AG20443 (cell line): ENCODE measurements around the gene ABAT.
"Not testable (repeated sequence)": the region's sequence is repeated elsewhere in the genome, so short reads cannot be mapped to it uniquely, and the experiment has no call there.

Experiments used
- DNase-seq: peaks from one replicate; pipeline ENCODE4 v3.0.0; 2012; ENCODE audit warnings: low spot score, mixed read lengths

ABAT gene

GRCh38 chr16:8785408-8785807 lies 111.0 kb downstream of the ABAT start:
- no peak for DNase-seq

GRCh38 chr16:8786316-8786715 lies 111.9 kb downstream of the ABAT start:
- not testable (repeated sequence) for DNase-seq

DNA sequence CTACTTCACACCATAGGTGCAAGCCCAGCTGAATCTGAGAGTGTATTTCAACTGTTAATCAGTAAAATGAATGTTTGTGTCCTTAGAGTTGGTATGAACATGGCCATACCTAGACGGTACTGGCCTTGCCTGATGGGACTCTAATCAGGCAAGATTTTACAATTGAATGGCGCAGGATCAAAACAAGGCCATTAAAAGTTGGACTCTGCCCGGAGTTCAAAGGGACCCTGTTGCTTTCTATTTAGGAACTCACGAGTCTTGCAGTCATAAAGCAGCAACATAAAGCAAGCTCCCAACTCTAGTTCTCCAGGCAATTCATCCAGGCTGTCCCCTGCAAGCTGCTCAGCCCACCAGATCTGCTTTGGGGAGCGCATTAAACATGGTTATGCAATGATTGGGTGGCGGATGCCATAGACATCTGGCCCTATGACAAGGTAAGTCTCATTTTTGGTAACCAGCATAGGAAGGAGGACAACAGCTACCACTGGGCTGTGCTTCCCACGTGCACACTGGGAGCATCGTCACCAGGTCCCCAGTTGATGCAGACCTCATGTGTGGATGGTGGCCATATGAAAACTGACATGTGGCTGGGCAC lies 114.3 kb downstream of the ABAT start:
- DNase-seq, result no peak

- DNase-seq, result no peak
These were observed 120.7 kb downstream of the ABAT start for GRCh38 chr16:8795091-8795490.

DNA sequence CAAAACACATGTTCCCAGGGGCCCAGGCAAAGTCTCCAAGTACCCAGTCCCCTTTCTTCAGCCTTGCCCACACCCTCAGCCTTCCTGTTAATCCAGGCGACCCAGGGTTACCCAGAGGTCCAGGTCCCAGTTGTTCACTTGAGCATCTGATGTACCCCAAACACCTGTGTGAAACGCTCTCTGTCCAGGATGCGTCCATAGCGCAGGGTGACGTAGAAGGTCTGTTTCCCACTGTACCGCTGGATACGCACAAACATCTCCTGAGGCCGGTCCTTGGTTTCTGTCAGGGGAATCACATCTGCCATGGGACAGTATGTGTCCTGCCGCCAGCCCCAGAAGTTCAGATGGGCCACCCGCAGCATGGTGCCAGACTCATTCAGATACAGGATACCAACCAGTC lies 121.4 kb downstream of the ABAT start:
- no peak for DNase-seq

GRCh38 chr16:8796469-8797363 lies 122.3 kb downstream of the ABAT start:
- no peak for DNase-seq

- peak; percentile 100 for DNase-seq
These were observed 123.2 kb downstream of the ABAT start, which contains the start of the genes PMM2 and TMEM186 for GRCh38 chr16:8797364-8798173. Gene PMM2, plus strand, starts transcription at chr16:8797839. Its CDS starts 44 bp downstream, at chr16:8797883. Gene TMEM186, minus strand, starts transcription at chr16:8797639. Its CDS starts 25 bp downstream, at chr16:8797614.

GRCh38 chr16:8798174-8798527 lies 123.7 kb downstream of the ABAT start:
- DNase-seq, result peak; percentile 29

GRCh38 chr16:8798535-8799157 lies 124.2 kb downstream of the ABAT start:
- no peak for DNase-seq

DNA sequence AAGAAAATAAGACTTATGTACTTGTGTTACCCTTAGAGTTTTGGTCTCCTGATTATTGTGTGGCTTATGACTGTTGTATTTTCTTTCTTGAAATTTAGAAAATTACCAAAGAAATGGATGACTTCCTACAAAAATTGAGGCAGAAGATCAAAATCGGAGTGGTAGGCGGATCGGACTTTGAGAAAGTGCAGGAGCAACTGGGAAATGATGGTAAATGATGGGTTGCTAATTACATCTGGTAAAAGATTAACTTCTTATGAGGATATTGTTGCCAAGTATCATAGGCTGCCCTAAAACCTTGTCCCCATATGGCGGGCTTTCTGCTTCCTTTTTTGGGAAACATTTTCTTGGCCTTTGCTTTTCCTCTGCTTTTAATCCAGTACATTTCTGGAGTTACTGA lies 127.3 kb downstream of the ABAT start:
- no peak for DNase-seq

DNA sequence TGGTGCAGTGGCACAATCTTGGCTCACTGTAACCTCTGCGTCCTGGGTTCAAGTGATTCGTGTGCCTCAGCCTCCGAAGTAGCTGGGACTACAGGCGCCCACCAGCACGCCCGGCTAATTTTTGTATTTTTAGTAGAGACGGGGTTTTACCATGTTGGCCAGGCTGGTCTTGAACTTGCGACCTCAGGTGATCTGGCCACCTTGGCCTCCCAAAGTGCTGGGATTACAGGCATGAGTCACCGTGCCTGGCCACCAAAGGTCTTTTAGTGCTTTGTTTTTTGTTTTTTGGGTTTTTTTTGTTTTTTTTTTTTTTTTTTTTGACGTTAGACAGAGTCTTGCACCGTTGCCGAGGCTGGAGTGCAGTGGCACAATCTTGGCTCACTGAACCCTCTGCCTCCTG lies 129.3 kb downstream of the ABAT start:
- DNase-seq, result not testable (repeated sequence)

DNA sequence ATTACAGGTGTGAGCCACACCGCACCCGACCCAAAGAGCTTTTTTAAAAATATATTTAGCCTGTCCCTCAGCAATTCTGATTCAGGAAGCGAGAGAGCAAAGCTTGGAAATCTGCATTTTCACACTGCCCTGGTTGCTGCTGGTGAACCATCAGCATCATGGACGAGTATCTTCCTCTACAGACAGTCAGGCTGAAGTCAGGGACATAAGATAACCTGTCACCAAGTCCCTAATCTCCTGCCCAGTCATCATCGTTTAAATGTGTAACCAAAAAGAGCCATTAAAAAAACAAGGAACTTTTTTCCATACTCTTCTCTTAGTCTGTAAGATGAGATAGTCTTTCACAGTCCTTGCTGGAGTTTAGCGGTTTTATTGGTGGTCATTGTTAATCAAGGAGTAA lies 129.9 kb downstream of the ABAT start:
- no peak for DNase-seq

- DNase-seq, result no peak
These were observed 132.0 kb downstream of the ABAT start for GRCh38 chr16:8806272-8806983.

DNA sequence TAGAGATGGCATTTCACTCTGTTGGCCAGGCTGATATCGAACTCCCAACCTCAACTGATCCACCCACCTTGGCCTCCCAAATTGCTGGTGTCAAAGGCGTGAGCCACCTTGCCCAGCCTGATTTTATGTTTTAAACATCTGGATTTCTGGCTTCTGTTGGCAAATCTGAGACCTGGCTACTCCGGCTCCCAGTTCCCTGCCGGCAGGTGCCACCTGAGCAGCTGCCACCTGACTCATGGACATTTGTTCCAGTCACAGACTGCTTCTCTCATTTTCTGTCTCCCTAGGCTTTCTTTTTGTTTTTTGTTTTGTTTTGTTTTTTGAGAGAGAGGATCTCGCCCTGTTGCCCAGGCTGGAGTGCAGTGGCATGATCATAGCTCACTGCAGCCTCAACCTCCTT lies 132.8 kb downstream of the ABAT start:
- DNase-seq, result no peak

DNA sequence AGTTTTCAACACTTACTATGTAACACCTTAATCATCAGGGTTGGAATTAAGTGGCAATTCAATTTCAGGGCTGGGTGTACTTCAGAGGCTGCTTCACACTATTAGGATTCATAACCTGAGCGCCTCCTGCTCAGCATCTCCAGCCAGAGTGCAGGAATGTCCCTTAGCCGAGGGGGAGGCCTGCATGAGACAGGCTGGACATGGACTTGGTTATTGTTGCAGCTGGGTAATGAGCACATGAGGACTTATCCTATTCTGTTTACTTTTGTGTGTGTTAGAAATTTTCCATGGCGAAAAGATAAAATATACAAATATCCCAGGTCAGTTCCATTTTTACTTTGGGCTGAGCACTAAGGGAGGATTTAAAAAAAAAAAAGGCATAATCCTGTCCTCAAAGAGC lies 133.6 kb downstream of the ABAT start:
- DNase-seq, result no peak

DNA sequence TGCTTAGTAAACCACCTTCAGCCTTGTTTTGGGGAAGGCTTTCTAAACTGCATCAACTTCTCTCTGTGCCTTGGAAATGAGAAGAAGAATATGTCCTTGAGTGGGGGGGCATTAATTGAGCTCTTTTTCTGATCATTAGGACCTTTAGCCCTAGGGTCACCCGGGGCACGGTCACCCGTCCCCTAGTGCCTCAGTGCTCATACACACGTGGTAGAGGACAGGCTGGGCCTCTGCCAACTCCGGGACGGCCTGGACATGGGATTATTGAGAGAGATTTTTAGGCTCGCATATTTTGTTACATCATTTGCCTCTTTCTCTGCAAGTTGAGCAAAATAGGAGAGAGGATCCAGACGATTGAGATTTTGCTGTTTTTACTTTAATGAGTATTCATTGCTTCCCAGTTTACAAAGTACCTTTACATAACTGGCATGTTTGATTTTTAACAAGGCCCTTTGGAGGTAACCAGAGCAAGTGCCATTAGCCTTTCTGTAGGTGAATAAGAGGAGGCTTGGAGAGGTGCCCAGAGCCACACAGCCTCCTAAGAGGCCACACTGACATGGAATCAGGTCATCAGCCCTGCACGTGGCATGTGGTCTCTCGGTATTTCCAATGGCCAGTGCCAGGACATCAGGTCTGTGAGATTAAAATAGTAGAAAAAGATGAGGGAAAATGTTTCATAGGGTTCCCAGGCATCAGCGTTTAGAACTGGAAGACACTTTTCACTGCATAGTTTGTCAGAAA lies 134.4 kb downstream of the ABAT start:
- no peak for DNase-seq

DNA sequence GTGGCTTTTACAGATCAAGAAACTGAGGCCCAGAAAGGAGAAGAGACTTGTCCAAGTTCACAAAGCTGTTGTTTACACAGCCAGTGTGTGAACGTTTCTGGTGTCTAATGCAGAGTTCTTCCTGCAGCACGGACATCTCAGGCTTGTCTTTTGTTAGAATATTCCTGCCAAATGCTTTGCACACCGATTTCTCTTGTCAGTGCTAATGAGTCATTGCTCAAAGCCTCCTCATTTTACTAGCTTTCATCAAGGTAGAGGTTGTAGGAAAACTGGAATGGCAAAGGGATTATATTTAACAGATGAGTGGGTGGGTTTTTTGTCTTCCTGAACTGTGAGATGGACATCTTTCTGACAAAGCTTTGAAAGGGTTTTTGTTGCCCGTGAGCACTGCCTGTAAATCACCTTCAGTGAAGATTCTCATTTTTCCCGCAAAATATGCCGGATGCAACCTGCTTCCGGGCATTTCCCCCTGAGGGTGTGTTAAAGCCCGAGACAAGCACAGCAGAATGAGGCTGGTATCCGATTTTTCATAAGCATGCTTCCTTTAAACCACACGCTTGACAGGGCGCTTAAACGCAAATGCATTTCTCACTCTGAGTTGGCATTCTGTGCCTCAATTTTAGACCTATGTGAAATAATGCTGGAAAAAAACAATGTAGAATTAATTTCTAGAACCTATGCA lies 137.9 kb downstream of the ABAT start:
- DNase-seq, result no peak

GRCh38 chr16:8814095-8814806 lies 139.8 kb downstream of the ABAT start:
- DNase-seq, result no peak

- DNase-seq, result peak; percentile 61
These were observed 142.7 kb downstream of the ABAT start for GRCh38 chr16:8816967-8817655.
